Mesothelial cell of epicardium (in vitro differentiated cells): Measurements from ENCODE around the gene ZNF254. TPM values are rescaled to one million over a fixed set of nuclear protein-coding genes. Genes with fewer than 3 reads are reported as not detected.

ENCODE experiments used
- DNase-seq, 2 experiments: peaks; one replicate each; pipeline ENCODE4 v3.0.0; 2021; ENCODE audit warnings: low spot score in 2 of 2; ENCODE audit not compliant: unreplicated experiment in 2 of 2
- H3K27ac Mint-ChIP-seq: 2 replicates; pipeline ENCODE4 v1.8.0; 2021; ENCODE audit warnings: mixed read lengths
- H3K27me3 Mint-ChIP-seq: 2 replicates; pipeline ENCODE4 v1.8.0; 2021; ENCODE audit warnings: low read depth, mixed read lengths
- H3K36me3 Mint-ChIP-seq: 2 replicates; pipeline ENCODE4 v1.8.0; 2021; ENCODE audit warnings: mixed read lengths
- H3K4me1 Mint-ChIP-seq: 2 replicates; pipeline ENCODE4 v1.8.0; 2021; ENCODE audit warnings: mixed read lengths
- H3K4me3 Mint-ChIP-seq: 2 replicates; pipeline ENCODE4 v1.8.0; 2021; ENCODE audit warnings: mild to moderate bottlenecking, moderate library complexity, mixed read lengths
- H3K9me3 Mint-ChIP-seq: 2 replicates; pipeline ENCODE4 v1.8.0; 2021; ENCODE audit warnings: mixed read lengths
- CTCF ChIP-seq: fragments of 200-600 bp; sonication (generic); IDR thresholded peaks from one replicate; pipeline ENCODE4 v1.5.0; 2021; ENCODE audit warnings: antibody characterized with exemption; ENCODE audit not compliant: unreplicated experiment
- total RNA-seq: library from RNA; stranded (reverse); gene quantifications from 3 replicates; pipeline ENCODE4 v1.2.1, GENCODE V29; 2021

The ZNF254 gene
- total RNA-seq, 1 donor from 2014 or later, result 35.5 TPM

- peaks cover 29% of the 10 kb centered on the region for H3K9me3 Mint-ChIP-seq
- TF ChIP-seq CTCF, result no peak
- no peak overlapping the region for H3K4me3 Mint-ChIP-seq
- DNase-seq, result no peak
- no peaks in the 10 kb centered on the region for H3K27me3 Mint-ChIP-seq
- H3K4me1 Mint-ChIP-seq, result no peaks in the 10 kb centered on the region
- no peak overlapping the region for H3K27ac Mint-ChIP-seq
- H3K36me3 Mint-ChIP-seq, result peaks cover 20% of the 10 kb centered on the region
Measured at GRCh38 chr19:24177686-24178085, 90.7 kb downstream of the ZNF254 start.

- Mint-ChIP-seq H3K4me1 (no peaks in the 10 kb centered on the region), H3K9me3 (peaks cover 28% of the 10 kb centered on the region), H3K36me3 (peaks cover 20% of the 10 kb centered on the region), H3K4me3 (no peak overlapping the region), H3K27me3 (no peaks in the 10 kb centered on the region), H3K27ac (no peak overlapping the region)
- TF ChIP-seq CTCF, result no peak
- no peak for DNase-seq
Measured at GRCh38 chr19:24178207-24178606, 91.2 kb downstream of the ZNF254 start.

Other genes starting within 250 kb of the ZNF254 start
- 4.8 to 5.5 TPM (median 5.2 TPM) in 3 replicates for gene ZNF726, start 172.3 kb upstream of the ZNF254 start, total RNA-seq